Kidney (tissue), 14 donors: Measurements from ENCODE around the gene EGFR. TPM values are rescaled to one million over a fixed set of nuclear protein-coding genes. Genes with fewer than 3 reads are reported as not detected.

Experiments
- DNase-seq, 5 donors: peaks; one replicate each; pipeline ENCODE4 v3.0.0-alpha.2; 2013 to 2020
- FAIRE-seq: peaks from 2 replicates; lab custom pipeline; 2012; peaks lifted over from hg19 to GRCh38; lab: Jason Lieb, UNC
- H3K27ac ChIP-seq, 2 donors: one replicate each; pipeline ENCODE4 v1.7.0; 2013; ENCODE audit warnings: low read depth in 2 of 2, low read length in 2 of 2, inconsistent platforms in 1 of 2
- H3K27me3 ChIP-seq: one replicate; pipeline ENCODE4 v1.7.1; 2013; ENCODE audit warnings: low read length, inconsistent platforms; ENCODE audit not compliant: control insufficient read depth, insufficient read depth
- H3K36me3 ChIP-seq, 3 donors: one replicate each; pipeline versions ENCODE4 v1.7.0 to v1.7.1; 2013; ENCODE audit warnings: low read length in 3 of 3, control low read depth in 1 of 3, inconsistent platforms in 1 of 3; ENCODE audit not compliant: insufficient read depth in 3 of 3, control insufficient read depth in 2 of 3
- H3K4me1 ChIP-seq, 3 donors: one replicate each; pipeline versions ENCODE4 v1.7.0 to v1.7.1; 2013; ENCODE audit warnings: low read length in 3 of 3, inconsistent platforms in 1 of 3, low read depth in 1 of 3; ENCODE audit not compliant: control insufficient read depth in 2 of 3, insufficient read depth in 2 of 3
- H3K4me3 ChIP-seq, 3 donors: one replicate each; pipeline versions ENCODE4 v1.7.0 to v1.8.1; 2013; ENCODE audit warnings: low read length in 3 of 3, control low read depth in 1 of 3, inconsistent platforms in 1 of 3
- H3K9ac ChIP-seq, 3 donors: one replicate each; pipeline versions ENCODE4 v1.7.0 to v1.7.1; 2013; ENCODE audit warnings: low read length in 3 of 3, control low read depth in 1 of 3, inconsistent platforms in 1 of 3
- H3K9me3 ChIP-seq, 3 donors: one replicate each; pipeline versions ENCODE4 v1.7.0 to v1.7.1; 2013; ENCODE audit warnings: low read length in 3 of 3, control low read depth in 1 of 3, inconsistent platforms in 1 of 3; ENCODE audit not compliant: control insufficient read depth in 2 of 3, insufficient read depth in 1 of 3
- CTCF ChIP-seq: IDR thresholded peaks from 3 replicates; pipeline ENCODE4 v1.5.1; 2012; ENCODE audit warnings: mild to moderate bottlenecking, moderate library complexity, borderline replicate concordance; ENCODE audit not compliant: insufficient read depth; ENCODE audit errors: extremely low read depth
- intact Hi-C: fragments of 100-400 bp; cut with DNase I; formaldehyde crosslinking; loops from one replicate; pipeline ENCODE4 v1.11.1; 2022
- polyA plus RNA-seq: library from polyadenylated mRNA; stranded (reverse); fragments of 350-450 nt; fragmentation: Illumina TruSeq; extraction: RNeasy Lipid Tissue Mini Kit (QIAGEN cat#74804); gene quantifications from one replicate; pipeline ENCODE4 v1.2.3, GENCODE V29; 2014; ENCODE audit warnings: low read depth, low replicate concordance; ENCODE audit not compliant: insufficient read depth
- total RNA-seq: library from RNA; stranded (reverse); fragmentation: NEBNext Ultra II Directional; extraction: Animal tissue kit (Norgen Biotek cat#: 25700); gene quantifications from one replicate; pipeline ENCODE4 v1.2.1, GENCODE V29; 2021
- donor health status: control.
- donor health status: control.
- donor health status: control.
- donor health status: control.
- donor health status: control.
- donor health status: DM: yes; HTN: yes; CAD: no.
- donor health status: Normal renal cell carcinoma (clear cell type).

The EGFR gene
- total and polyA plus RNA-seq, 2 donors from 2014 or later = 5.9 to 61.3 TPM

GRCh38 chr7:55050281-55050680 lies 31.5 kb downstream of the EGFR start:
- no peak overlapping the region for H3K9ac ChIP-seq
- no peak for TF ChIP-seq CTCF
- H3K9me3 ChIP-seq = no peaks in the 10 kb centered on the region
- H3K4me3 ChIP-seq = no peak overlapping the region
- DNase-seq (no peak), FAIRE-seq (no peak)
- no peaks in the 10 kb centered on the region for H3K36me3 ChIP-seq
- intact Hi-C loops = no loop called here
- peaks cover 0 to 14% (median 4%) of the 10 kb centered on the region in 3 donors for H3K4me1 ChIP-seq
- no peaks in the 10 kb centered on the region for H3K27me3 ChIP-seq
- no peak overlapping the region for H3K27ac ChIP-seq

- no peak for DNase-seq
- intact Hi-C loops = no loop called here
- peaks cover 0 to 14% (median 4%) of the 10 kb centered on the region in 3 donors for H3K4me1 ChIP-seq
- no peak overlapping the region for H3K4me3 ChIP-seq
- no peak overlapping the region for H3K27ac ChIP-seq
- no peaks in the 10 kb centered on the region for H3K27me3 ChIP-seq
- no peak for FAIRE-seq
- H3K36me3 ChIP-seq = peaks cover 0 to 2% (median 0%) of the 10 kb centered on the region in 3 donors
- no peak for TF ChIP-seq CTCF
- H3K9ac ChIP-seq = no peak overlapping the region
- no peaks in the 10 kb centered on the region for H3K9me3 ChIP-seq
These were observed 33.3 kb downstream of the EGFR start for GRCh38 chr7:55052081-55052480.

- no peak overlapping the region for H3K9ac ChIP-seq
- intact Hi-C loops = no loop called here
- peaks cover 0 to 14% (median 4%) of the 10 kb centered on the region in 3 donors for H3K4me1 ChIP-seq
- H3K27ac ChIP-seq = no peak overlapping the region
- H3K36me3 ChIP-seq = peaks cover 0 to 2% (median 0%) of the 10 kb centered on the region in 3 donors
- no peak overlapping the region for H3K4me3 ChIP-seq
- TF ChIP-seq CTCF = no peak
- no peaks in the 10 kb centered on the region for H3K9me3 ChIP-seq
- FAIRE-seq (no peak), DNase-seq (no peak)
- H3K27me3 ChIP-seq = no peaks in the 10 kb centered on the region
These were observed 34.1 kb downstream of the EGFR start for GRCh38 chr7:55052741-55053427.
